GM12872 (cell line): ENCODE data around the gene CDH12.

ENCODE experiments used
- TF ChIP-seq, protein P1 (sequence below): IDR thresholded peaks from 3 replicates; pipeline ENCODE4 v1.5.1; 2011; ENCODE audit warnings: low read depth, mild to moderate bottlenecking, low read length, moderate library complexity; ENCODE audit not compliant: insufficient read depth

Gene CDH12

DNA sequence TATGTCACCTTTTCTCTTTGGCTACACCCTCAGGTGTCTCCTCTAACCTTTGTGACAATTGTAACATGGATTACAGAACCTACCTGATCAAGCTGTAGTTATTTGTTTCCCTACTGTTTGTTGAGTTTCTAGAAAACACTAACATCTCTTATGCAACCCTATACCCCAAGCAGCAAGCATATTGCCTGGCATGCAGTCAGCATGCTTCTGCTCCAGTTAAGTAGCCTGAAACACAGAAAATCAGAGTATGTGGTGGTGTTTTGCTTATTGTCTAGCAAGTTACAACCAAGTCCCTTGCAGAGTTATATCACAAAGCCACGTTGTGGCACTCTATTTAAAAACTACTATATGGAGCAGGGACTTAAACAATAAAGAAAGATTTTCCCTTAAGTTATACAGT is 131.1 kb downstream of the CDH12 start:
- TF ChIP-seq, protein P1, sequence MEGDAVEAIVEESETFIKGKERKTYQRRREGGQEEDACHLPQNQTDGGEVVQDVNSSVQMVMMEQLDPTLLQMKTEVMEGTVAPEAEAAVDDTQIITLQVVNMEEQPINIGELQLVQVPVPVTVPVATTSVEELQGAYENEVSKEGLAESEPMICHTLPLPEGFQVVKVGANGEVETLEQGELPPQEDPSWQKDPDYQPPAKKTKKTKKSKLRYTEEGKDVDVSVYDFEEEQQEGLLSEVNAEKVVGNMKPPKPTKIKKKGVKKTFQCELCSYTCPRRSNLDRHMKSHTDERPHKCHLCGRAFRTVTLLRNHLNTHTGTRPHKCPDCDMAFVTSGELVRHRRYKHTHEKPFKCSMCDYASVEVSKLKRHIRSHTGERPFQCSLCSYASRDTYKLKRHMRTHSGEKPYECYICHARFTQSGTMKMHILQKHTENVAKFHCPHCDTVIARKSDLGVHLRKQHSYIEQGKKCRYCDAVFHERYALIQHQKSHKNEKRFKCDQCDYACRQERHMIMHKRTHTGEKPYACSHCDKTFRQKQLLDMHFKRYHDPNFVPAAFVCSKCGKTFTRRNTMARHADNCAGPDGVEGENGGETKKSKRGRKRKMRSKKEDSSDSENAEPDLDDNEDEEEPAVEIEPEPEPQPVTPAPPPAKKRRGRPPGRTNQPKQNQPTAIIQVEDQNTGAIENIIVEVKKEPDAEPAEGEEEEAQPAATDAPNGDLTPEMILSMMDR, result no peak

DNA sequence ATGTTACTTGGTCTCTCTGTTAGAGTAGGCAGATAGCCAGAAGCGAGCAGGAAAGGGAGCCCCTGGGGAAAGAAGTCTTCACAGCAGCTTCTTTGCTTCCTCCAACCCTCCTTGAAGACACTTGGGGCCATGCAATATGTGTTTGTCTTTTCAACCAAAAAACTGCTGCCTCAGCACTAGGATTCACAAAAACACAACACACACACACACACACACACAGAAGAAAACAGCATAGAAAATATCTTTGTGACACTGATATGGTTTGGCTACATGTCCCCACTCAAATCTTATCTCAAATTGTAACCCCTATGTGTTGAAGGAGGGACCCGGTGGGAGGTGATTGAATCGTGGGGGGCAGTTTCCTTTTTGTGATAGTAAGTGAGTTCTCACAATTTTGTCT is 133.3 kb downstream of the CDH12 start:
- TF ChIP-seq, protein P1, result no peak

DNA sequence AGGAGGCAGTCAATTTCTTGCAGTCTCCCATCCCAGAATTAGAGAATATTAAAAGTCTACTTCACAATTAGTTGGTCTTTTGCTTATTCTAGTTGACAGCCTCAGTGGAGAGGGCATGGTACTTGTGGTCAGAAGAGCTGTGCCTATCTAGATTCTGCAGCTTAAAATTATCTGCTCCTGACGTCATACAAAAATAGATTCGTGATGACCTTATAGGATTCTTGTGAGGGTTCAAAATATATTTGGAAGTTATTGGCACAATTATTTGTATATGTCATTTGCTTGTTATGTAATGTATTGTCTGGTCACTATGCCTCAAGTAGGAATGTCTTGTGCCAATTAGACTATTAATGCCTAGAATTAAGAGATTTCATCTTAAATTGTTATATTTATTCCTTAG is 142.5 kb downstream of the CDH12 start:
- TF ChIP-seq, protein P1, result no peak

DNA sequence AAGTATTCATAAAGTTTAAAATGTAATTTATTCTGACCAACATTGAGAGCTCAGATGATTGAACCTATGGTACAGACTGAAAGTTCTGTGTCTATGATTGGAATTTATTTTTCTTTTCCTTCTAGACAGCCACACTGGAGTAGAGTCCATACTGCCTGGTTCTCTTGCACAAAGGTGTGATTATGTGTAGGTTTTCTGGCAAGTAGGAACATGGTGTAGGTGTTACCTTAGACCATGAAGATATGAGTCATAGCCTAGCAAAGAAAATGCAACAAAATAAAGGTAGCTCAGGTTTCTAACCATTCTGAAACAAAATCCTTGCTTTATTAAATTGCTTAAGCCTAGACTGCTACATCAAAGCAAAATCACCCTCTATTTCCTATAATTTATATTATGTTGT is 143.4 kb downstream of the CDH12 start:
- TF ChIP-seq, protein P1, result no peak

DNA sequence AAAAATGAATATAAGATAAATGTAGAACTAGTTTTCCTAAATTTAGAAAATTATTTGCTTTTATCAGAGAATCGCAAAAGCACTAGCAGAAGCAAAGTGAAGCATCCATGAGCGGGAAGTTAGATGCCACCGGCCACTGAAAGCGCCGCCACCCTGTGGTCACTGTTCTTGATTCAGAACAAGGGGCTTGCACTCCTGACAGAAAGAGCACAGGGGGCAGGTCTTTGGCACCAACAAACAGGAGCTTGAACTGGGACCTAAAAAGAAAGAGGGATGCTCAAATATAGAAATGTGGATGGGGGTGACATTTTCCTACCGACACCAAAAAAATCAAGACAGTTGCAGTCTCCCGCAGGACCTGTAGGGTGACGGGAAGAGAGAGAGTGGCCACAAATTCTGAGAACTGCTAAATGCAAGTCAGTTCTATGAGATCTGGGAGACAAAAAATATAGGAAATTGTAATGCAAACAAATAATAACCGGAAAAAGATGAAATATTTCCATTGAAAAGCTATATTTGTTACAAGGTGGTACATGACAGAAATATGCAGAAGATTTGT is 144.3 kb downstream of the CDH12 start:
- TF ChIP-seq, protein P1, result no peak

DNA sequence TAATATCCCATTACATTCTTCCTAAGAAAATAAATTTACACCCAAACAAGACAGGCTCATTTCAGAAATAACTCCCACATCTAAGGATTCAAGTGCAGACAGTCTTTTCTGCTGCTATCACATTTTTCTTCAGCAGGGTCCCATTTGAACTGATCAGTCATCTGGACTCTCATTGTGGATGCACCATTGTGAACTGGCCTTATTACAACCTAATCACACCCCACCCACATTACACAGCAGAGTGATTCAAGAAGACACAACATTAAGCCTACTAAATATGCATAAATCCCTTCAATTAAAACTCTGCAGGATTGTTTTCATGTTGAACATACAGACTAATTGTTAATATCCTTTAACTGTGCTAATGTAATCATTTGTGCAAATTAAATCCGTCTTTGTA is 146.2 kb downstream of the CDH12 start:
- TF ChIP-seq, protein P1, result no peak

DNA sequence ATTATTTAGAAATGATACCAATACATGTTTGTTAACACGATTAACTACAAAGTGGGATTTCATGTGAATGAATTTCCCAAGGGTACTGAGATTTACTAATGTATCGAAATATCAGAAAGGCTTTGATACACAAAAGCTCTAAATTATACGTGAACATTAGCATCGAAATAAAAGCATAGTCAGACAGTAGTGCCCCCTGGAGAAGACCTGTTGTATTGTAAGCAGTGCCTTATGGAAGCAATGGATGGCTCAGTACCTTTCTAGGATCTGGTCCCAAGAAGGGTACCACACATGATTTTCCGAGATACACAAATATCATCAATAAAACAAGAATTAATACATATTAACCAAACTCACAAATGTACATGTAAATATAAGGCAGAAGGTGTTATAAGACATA is 153.8 kb downstream of the CDH12 start:
- TF ChIP-seq, protein P1, result no peak

DNA sequence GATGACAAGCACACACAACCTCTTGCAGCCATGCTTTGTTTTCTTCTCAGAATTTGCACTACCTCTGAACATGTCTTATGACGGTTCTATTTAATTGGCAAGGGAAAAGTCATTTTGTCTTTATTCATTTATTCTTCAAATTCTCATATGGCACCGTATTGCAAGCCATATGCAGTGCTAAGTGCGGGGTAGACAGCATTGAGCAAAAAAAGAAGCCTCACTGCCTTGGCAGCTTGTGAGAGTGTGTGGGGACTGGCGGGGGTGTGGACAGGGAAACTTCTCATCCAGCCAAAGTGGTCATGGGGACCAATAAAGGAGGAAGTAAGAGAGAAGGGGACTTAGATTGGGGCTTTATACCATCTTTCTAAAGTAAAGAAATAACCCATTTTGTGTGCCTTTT is 160.0 kb downstream of the CDH12 start:
- TF ChIP-seq, protein P1, result no peak
